NCI-H524 (cell line): ENCODE measurements around the gene PCBD2.
"Not testable (repeated sequence)": the region's sequence is repeated elsewhere in the genome, so short reads cannot be mapped to it uniquely, and the experiment has no call there.

Source experiments
- DNase-seq, 2 experiments: peaks; one replicate each; lab custom pipeline; 2025; lab: John Stamatoyannopoulos, UW

The PCBD2 gene

DNA sequence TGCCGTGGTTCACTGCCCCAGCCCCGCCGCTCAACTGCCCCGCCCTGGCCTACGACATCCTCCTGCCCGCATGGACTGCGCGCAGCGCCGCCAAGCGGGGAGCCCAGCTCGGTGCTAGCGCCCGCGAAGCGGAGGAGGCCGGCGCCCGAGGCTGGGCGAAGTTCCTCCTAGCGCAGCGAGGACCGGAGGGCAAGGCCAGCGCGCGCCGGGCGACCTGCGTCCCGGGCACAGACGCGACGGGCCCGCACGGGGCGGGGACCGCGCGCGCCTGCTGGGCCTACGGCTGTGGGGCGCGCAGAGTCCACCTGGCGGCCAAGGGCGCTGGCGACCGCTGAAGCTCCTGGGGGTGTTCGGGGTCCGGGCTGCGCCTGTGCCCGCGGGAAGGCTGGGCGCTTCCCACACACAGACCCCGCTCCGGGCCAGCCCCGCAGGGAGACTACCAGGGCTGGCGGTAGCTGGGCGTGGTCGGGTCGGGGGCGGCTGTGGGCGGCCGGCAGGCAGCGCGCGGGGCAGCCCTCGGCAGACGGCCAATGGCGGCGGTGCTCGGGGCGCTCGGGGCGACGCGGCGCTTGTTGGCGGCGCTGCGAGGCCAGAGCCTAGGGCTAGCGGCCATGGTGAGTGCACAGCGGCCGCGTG, at the start of gene PCBD2:
PCBD2 (plus strand) TSS at position 522 of the 636 bp plus-strand sequence; CDS start at position 531, 9 bp downstream.
- DNase-seq, result peak; percentile 76 to 91

DNA sequence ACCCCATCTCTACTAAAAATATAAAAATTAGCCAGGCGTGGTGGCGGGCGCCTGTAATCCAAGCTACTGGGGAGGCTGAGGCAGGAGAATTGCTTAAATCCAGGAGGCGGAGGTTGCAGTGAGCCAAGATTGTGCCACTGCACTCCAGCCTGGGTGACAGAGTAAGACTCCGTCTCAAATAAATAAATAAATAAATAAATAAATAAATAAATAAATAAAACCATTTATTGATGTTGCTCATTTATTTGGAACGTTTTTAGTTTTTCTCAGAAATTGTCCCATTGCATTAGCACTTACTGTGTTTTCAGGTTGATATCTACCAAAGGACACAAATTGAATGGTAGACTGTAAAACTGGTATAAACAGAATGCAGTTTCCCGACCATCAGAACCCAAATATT, 48.5 kb upstream of the PCBD2 start:
- not testable (repeated sequence) for DNase-seq

DNA sequence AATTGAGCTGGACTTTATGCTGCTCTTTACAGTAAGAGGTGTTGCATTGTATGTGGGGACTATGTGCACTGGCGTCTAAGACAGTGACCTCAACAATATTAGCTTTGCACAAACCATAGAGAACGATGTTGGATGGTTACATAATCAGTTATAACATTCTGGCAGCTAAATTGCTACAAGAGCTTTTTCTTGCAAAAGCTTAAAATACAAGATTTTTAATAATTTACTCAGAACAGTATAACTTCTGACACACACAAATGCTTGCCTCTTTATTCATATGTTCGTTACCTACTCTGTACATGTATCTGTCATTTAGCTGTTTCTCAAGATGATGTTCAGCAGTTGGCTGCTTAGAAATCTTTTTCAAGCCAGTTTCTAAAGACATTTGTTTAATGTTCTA, 47.5 kb upstream of the PCBD2 start:
- DNase-seq, result no peak

DNA sequence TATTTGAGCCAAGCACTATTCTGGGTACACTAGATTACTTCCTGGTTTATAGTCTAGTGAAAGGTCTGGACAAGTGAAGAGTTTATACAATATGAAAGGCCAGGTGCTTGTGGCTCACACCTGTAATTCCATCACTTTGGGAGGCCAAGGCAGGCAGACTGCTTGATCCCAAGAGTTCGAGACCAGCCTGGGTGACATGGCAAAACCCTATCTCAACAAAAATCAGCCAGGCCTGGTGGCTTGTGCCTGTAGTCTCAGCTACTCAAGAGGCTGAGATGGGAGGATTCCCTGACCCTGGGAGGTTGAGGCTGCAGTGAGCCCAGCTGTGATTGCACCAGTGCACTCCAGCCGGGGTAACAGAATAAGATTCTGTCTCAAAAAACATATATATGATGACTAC, 40.2 kb upstream of the PCBD2 start:
- no peak for DNase-seq

DNA sequence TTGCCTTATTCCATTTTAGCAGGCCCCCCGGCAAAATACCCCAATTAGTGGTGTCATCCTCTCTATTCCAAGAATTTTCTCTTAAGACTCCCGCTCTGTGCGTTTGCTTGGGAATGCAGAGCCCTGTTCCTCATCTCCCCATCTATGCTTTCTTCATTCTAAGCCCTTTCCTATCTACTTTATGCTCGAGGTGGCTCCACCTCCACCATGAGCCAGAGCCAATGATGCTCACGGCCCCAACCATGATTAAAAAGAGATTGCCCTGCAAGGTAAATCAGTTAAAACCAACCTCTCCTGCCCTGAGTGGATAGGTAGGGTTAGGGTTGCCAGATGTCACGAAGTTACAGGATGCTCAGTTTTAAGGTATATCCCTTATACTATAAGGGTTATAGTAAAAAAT, 31.4 kb upstream of the PCBD2 start:
- no peak for DNase-seq

DNA sequence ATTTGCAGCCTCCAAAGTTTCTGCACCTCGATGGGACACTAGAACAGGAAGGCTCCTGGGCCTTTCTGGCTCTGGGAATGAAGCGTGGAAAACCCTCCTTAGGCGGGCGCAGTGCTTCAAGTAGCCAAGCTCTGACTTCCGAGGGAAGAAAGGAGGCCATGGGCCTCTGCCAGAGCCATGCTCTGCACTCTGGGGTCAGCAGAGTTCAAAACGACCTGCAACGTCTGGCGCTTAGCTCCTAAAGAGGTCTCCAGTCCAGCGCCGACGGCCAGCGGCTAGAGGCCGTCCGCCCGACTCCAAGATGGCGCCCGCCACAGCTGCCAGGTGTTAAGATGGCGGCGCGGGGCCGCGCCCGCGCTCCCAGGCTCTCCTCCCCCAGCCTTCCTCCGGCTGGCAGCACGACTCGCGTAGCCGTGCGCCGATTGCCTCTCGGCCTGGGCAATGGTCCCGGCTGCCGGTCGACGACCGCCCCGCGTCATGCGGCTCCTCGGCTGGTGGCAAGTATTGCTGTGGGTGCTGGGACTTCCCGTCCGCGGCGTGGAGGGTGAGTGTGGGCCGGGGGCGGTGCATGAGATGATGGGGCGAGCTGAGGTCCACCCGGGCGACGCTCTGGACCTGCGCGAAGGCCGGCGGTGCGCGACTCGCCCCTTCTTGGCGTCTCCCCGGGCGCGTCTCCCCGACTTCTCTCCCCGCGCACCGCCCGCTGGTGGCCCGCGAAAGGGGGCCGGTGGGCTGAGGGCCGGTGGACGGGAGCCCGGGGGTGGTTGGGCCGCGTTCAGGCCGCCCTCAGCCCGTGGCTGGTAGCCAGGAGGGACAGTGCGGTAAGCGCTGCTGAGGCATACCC, 30.7 kb upstream of the PCBD2 start, which contains the start of gene TXNDC15:
TXNDC15 (plus strand) TSS at position 385 of the 844 bp plus-strand sequence; CDS start at position 442, 57 bp downstream.
- DNase-seq, result peak; percentile 44 to 77

GRCh38 chr5:134874831-134875655, 29.9 kb upstream of the PCBD2 start:
- DNase-seq, result peak; percentile 26 to 34

GRCh38 chr5:134877159-134877558, 27.8 kb upstream of the PCBD2 start:
- DNase-seq, result no peak

- no peak for DNase-seq
These were observed 26.5 kb upstream of the PCBD2 start for GRCh38 chr5:134878403-134878802.

DNA sequence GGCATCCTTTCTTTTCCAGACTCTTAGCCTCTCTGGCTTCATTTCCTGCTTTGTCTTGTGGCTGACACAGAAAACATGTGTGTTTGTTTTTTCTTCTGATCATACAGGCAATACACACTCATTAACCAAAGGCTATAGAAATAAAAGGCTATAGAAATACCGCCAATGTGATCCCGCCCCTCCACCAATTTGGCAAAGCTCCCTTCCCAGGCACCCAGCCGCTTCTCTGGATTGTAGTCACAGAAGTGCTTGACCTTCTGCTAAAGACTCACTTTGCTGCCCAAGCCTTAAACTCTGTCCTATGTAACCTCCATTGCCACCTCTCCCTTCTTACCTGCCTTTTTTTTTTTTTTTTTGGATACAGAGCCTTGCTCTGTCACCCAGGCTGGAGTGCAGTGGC, 25.5 kb upstream of the PCBD2 start:
- DNase-seq, result no peak

GRCh38 chr5:134880937-134881336, 24.0 kb upstream of the PCBD2 start:
- DNase-seq, result not testable (repeated sequence)

- DNase-seq, result not testable (repeated sequence)
These were observed 23.2 kb upstream of the PCBD2 start for GRCh38 chr5:134881711-134882110.

- no peak for DNase-seq
These were observed 17.3 kb upstream of the PCBD2 start for GRCh38 chr5:134887593-134888159.

DNA sequence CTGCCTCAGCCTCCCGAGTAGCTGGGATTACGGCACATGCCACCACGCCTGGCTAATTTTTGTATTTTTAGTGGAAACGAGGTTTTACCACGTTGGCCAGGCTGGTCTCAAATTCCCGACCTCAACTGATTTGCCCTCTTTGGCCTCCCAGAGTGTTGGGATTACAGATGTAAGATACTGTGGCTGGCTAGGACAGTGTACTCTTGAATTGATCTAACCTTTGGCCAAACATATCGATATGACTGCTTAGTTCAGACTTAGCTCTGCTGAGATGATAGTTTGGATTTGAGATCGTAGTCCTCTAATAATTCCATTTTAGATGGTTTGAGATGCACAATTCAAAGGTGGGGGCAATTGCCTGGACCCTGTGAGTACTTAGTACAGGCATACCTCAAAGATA, 15.6 kb upstream of the PCBD2 start:
- DNase-seq, result no peak

DNA sequence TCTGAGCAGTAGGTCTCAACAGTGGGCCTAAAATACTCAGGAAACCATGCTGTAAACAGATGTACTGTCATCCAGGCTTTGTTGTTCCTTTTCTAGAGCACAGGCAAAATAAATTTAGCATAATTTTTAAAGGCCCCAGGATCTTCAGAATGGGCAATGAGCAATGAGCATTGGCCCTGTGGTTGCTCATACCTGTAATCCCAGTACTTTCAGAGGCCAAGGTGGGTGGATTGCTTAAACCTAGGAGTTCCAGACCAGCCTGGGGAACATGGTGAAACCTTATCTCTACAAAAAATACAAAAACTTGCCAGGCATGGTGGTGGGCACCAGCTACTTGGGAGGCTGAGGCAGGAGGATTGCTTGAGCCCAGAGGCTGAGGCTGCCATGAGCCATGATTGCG, 13.5 kb upstream of the PCBD2 start:
- no peak for DNase-seq

DNA sequence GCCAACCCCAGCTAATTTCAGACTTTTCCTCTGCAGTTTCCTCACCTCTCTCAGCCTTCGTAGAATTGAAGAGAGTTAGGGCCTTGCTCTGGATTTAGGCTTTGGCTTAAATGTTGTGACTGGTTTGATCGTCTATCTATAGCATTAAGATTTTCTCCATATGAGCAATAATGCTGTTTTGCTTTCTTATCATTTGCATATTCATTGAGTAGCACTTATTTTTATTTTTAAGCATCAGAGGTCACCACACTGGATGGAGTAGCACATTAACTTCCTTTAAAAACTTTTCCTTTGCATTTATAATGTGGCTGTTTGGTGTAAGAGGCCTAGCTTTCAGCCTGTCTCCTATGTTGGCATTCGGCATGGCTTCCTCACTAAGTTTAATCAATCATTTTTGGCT, 12.6 kb upstream of the PCBD2 start:
- DNase-seq, result no peak

GRCh38 chr5:134892926-134893325, 12.0 kb upstream of the PCBD2 start:
- DNase-seq, result no peak

DNA sequence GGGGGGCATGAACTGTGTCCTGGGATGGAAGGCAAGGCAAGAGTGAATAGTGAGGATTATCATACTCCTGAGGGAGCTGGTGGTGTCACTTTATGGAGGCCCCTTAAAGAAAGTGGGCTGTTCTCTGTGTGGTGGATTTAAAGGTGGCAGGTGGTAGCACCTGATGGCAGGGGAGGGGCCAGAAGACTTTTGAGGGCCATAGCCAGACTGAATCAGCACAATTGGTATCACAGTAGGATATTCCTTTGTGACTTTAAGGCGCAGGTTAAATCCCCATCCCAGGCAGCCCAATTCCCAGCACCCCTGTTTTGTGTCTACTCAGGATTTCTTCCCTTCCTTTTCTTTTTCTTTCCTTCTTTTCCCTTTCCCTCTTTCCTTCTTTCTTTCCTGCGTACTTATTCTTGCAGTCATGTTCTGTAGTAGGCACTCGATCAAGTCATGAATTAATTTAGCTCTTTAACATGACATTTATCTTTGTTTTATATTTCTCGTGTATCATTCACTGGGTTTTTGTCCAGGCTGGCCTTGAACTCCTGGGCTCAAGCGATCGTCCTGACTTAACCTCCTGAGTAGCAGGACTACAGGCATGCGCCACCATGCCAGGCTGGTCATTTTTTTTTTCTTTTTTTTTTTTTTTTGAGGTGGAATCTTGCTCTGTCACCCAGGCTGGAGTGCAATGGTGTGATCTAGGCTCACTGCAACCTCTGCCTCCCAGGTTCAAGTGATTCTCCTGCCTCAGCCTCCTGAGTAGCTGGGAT, 11.0 kb upstream of the PCBD2 start:
- DNase-seq, result no peak

DNA sequence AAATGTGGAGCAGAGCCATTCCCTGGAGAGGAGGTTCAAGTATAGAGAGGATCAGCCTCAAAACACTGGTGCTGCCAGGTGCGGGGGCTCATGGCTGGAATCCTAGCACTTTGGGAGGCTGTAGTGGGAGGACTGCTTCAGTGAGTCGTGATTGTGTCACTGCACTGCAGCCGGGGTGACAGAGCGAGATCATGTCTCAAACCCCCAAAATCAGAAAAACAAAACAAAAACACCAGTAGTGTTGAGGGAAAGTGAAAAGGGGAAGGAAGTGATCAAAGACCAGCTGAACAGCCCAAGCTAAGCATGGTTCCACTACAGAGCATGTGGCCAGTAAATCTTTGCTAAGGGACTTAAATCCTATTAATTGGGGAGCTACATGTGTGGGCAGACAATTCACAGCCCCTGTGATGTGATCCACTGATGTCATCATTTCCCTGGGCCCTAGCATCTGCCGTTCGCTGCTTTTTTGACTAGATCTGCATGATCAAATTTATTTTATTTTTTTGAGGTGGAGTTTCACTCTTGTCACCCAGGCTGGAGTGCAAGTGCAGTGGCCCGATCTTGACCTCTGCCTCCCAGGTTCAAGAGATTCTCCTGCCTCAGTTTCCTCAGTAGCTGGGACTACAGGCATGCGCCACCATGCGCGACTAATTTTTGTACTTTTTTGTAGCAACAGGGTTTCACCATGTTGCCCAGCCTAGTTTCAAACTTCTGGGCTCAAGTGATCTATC, 2.7 kb upstream of the PCBD2 start:
- DNase-seq, result peak in 1 of 2 experiments; percentile 31

DNA sequence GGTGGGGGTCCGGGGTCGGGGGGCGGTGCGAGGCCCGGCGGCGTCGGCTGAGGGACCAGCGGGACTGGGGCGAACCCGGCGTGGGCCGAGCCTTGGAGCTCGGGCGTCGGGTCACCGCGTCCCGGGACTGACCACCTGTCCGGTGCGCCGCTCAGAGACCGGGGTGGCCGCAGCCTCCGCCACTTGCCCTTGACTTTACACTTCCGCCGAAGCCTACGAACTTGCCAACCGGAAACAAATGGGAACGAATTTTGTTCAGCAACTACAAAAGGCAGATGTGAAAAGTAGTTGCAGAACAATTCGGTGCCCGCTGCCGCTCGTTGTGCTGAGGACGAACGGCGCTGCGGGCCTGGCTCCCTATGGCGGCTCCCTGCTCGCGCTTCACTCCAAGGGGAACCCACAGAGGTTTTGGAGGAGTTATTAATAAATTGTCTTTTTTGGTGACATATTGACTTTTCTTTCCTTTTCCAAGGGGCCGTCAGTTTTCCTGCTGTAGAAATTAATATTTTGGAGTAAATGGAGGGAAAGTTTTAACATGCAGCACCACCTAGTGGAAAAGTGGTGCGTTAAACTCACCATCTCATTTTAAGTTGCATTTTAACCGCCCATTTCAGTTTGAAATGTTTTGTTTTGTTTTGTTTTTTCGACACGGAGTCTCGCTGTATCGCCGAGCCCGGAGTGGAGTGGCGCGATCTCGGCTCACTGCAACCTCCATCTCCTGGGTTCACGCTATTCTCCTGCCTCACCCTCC, 490 bp downstream of the PCBD2 start:
- DNase-seq, result peak; percentile 44 to 74
